ENCODE results near the gene SPNS2. TPM values are rescaled to one million over a fixed set of nuclear protein-coding genes. Genes with fewer than 3 reads are reported as not detected.

Gene SPNS2
- total RNA-seq, 1 experiment from 2014 or later, result 0.33 TPM

DNA sequence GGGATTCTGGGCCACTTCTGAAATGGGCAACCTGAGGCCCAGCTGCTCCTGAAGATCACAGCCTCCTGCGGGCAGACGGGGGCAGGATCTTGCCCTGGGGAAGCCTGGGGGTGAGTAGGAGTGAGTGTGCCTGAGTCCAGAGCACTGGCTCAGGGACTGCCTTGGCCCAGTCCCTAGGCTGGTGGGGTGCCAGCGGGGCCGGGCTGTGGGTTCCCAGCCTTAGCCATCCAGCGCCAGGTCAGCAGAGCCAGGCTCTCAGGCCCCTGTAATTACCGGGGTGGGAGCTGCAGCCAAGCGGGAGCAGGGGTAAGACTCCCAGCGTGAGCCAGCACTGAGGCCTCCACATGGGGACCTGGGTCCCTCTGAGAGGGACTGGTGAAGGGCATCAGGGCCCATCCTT lies 8.2 kb downstream of the SPNS2 start:
- whole genome bisulfite sequencing (ENCODE audit: extremely low coverage, insufficient read length, low lambda C conversion rate), result no CpG with 5 or more reads among the region's 8 CpGs
- Histone ChIP-seq H3K27me3 (ENCODE audit: insufficient read depth, low read length) (no peaks in the 10 kb centered on the region), H3K9me3 (ENCODE audit: control insufficient read depth, low read depth, low read length) (no peaks in the 10 kb centered on the region), H3K23me2 (ENCODE audit: insufficient read length, low read depth, low read length, poor library complexity, severe bottlenecking) (no peaks in the 10 kb centered on the region), H4K8ac (replicated peaks; ENCODE audit: insufficient read length, low read depth, low read length) (no peak overlapping the region), H3K79me1 (ENCODE audit: insufficient read depth, low read depth, low read length, poor library complexity, severe bottlenecking) (no peaks in the 10 kb centered on the region), H2BK20ac (ENCODE audit: low read depth, low read length, poor library complexity, severe bottlenecking) (no peak overlapping the region), H3K4me2 (ENCODE audit: insufficient read depth, insufficient read length, low read length) (no peak overlapping the region), H4K20me1 (ENCODE audit: control insufficient read depth, insufficient read depth, insufficient read length) (no peaks in the 10 kb centered on the region), H2BK120ac (ENCODE audit: low read depth, low read length, poor library complexity, severe bottlenecking) (no peak overlapping the region), H2AK5ac (ENCODE audit: insufficient read length, low read length) (no peak overlapping the region), H3K56ac (ENCODE audit: insufficient read length, low read depth, low read length) (no peak overlapping the region), H3T11ph (ENCODE audit: low read length) (no peak overlapping the region), H3K4me1 (ENCODE audit: insufficient read depth, low read length) (no peaks in the 10 kb centered on the region), H4K91ac (ENCODE audit: insufficient read length, low read depth, low read length) (no peak overlapping the region), H3K9ac (ENCODE audit: extremely low read depth, insufficient read length, low read length) (no peak overlapping the region), H2BK15ac (ENCODE audit: low read depth, low read length) (no peak overlapping the region), H3K79me2 (ENCODE audit: insufficient read depth, low read length) (no peaks in the 10 kb centered on the region), H3K18ac (ENCODE audit: insufficient read length, low read depth, low read length) (no peak overlapping the region), H4K5ac (ENCODE audit: insufficient read length, low read depth, low read length) (no peak overlapping the region), H2AFZ (ENCODE audit: low read length) (no peak overlapping the region), H3K23ac (ENCODE audit: insufficient read length, low read depth, low read length) (no peak overlapping the region), H2BK5ac (ENCODE audit: insufficient read length, low read length) (no peak overlapping the region), H3K14ac (ENCODE audit: insufficient read depth, low read length) (no peak overlapping the region; the same call in 1 of the 2 replicates), H3K4ac (ENCODE audit: low read depth, low read length) (no peak overlapping the region), H3K27ac (ENCODE audit: insufficient read length, low read depth, low read length) (no peak overlapping the region), H2BK12ac (ENCODE audit: insufficient read length, low read depth, low read length) (no peak overlapping the region)
- TF ChIP-seq, protein P1, sequence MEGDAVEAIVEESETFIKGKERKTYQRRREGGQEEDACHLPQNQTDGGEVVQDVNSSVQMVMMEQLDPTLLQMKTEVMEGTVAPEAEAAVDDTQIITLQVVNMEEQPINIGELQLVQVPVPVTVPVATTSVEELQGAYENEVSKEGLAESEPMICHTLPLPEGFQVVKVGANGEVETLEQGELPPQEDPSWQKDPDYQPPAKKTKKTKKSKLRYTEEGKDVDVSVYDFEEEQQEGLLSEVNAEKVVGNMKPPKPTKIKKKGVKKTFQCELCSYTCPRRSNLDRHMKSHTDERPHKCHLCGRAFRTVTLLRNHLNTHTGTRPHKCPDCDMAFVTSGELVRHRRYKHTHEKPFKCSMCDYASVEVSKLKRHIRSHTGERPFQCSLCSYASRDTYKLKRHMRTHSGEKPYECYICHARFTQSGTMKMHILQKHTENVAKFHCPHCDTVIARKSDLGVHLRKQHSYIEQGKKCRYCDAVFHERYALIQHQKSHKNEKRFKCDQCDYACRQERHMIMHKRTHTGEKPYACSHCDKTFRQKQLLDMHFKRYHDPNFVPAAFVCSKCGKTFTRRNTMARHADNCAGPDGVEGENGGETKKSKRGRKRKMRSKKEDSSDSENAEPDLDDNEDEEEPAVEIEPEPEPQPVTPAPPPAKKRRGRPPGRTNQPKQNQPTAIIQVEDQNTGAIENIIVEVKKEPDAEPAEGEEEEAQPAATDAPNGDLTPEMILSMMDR (conservative IDR thresholded peaks at IDR 0.05), result no peak
- H3K4me3 Mint-ChIP-seq, result no peak overlapping the region
- peaks cover 12 to 17% of the 10 kb centered on the region in 2 experiments for H3K4me1 Mint-ChIP-seq
- peaks cover 42% of the 10 kb centered on the region for H3K27me3 Mint-ChIP-seq (ENCODE audit: low read depth)
- DNase-seq, result no peak
- H3K36me3 Mint-ChIP-seq (ENCODE audit: insufficient read depth in 1 of 3, low read depth in 3 of 3), result no peaks in the 10 kb centered on the region
- H3K9me3 Mint-ChIP-seq, result no peaks in the 10 kb centered on the region; a peak in 1 of 5 replicates
- no peak overlapping the region for H3K27ac Mint-ChIP-seq
